ENCODE measurements around the gene EZR. TPM values are rescaled to one million over a fixed set of nuclear protein-coding genes. Genes with fewer than 3 reads are reported as not detected.

EZR gene
- total RNA-seq, 4 donors from 2014 or later: 27.4 to 94.0 (median 59.3) TPM

DNA sequence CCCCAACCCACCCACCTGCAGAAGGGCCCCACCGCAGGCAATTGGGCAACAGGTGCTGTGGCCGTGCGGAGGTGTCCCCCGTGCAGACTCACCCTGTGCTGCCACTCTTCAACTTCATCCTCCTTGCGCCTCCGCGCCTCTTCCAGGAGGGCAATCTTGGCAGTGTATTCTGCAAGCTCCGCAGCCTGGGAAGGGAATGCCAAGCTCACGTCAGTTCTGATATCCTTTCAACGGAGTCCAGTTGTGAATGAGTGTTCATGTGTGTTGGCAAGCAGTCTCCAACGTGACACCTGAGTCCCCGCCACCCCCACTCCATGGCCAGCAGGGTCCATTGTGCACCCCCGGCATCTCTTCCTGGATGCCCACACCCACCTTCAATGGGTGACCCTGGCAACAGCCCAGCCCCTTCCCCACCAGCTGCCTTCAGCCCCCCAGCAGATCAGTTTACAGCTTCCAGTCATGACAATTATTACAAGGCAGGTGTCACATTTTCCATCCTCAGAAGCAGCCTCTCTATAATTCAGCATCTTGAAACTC, 49.9 kb downstream of the EZR start:
- intact Hi-C loops (cut with DNase I; ENCODE audit: low total_unique reads): no loop called here
- no peak overlapping the region for H3K4me3 ChIP-seq
- no peaks in the 10 kb centered on the region for H3K36me3 ChIP-seq
- H3K9me3 ChIP-seq: no peaks in the 10 kb centered on the region
- TF ChIP-seq CTCF (IDR thresholded peaks at IDR 0.05) (no peak), POLR2A (IDR thresholded peaks at IDR 0.05) (no peak)
- no peak overlapping the region for H3K27ac ChIP-seq
- no peaks in the 10 kb centered on the region for H3K4me1 ChIP-seq
- H3K27me3 ChIP-seq: no peaks in the 10 kb centered on the region
- no peak for DNase-seq

GRCh38 chr6:158768436-158768835, 50.7 kb downstream of the EZR start:
- intact Hi-C loops (cut with DNase I; ENCODE audit: low total_unique reads): no loop called here
- Histone ChIP-seq H3K27me3 (no peaks in the 10 kb centered on the region), H3K4me1 (no peaks in the 10 kb centered on the region), H3K36me3 (no peaks in the 10 kb centered on the region), H3K4me3 (no peak overlapping the region), H3K27ac (no peak overlapping the region), H3K9me3 (no peaks in the 10 kb centered on the region)
- TF ChIP-seq POLR2A (IDR thresholded peaks at IDR 0.05): no peak
- no peak for TF ChIP-seq CTCF (IDR thresholded peaks at IDR 0.05)
- DNase-seq: no peak

DNA sequence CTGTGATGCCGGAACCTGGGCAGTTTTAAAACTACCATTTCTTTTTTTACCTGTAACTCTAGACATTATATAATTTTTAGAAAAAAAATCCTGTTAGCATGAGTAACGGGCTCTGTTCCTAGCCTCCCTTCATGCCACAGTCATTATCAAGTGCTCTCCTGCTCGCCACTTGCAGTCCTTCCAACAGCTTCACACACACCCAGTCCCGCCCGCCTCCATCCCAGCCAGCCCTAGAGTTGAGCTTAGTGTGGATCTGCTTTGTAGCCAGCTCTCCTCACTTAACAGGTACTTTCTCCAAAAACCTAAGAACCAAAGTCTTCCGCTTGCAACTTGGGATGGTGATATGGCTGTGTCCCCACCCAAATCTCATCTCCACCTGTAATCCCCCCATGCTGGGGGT, 51.5 kb downstream of the EZR start:
- Histone ChIP-seq H3K36me3 (no peaks in the 10 kb centered on the region), H3K27ac (no peak overlapping the region), H3K4me1 (no peaks in the 10 kb centered on the region), H3K4me3 (no peak overlapping the region), H3K9me3 (no peaks in the 10 kb centered on the region), H3K27me3 (no peaks in the 10 kb centered on the region)
- no peak for TF ChIP-seq POLR2A (IDR thresholded peaks at IDR 0.05)
- TF ChIP-seq CTCF (IDR thresholded peaks at IDR 0.05): no peak
- intact Hi-C loops (cut with DNase I; ENCODE audit: low total_unique reads): no loop called here
- DNase-seq: no peak

GRCh38 chr6:158766621-158767455, 52.3 kb downstream of the EZR start:
- TF ChIP-seq CTCF (IDR thresholded peaks at IDR 0.05) (no peak), POLR2A (IDR thresholded peaks at IDR 0.05) (no peak)
- Histone ChIP-seq H3K27ac (no peak overlapping the region), H3K27me3 (no peaks in the 10 kb centered on the region), H3K36me3 (no peaks in the 10 kb centered on the region), H3K9me3 (no peaks in the 10 kb centered on the region), H3K4me1 (no peaks in the 10 kb centered on the region), H3K4me3 (no peak overlapping the region)
- intact Hi-C loops (cut with DNase I; ENCODE audit: low total_unique reads): no loop called here
- DNase-seq: no peak

- intact Hi-C loops (cut with DNase I; ENCODE audit: low total_unique reads): no loop called here
- no peaks in the 10 kb centered on the region for H3K36me3 ChIP-seq
- no peaks in the 10 kb centered on the region for H3K9me3 ChIP-seq
- no peak for DNase-seq
- no peak overlapping the region for H3K4me3 ChIP-seq
- H3K4me1 ChIP-seq: no peaks in the 10 kb centered on the region
- no peak overlapping the region for H3K27ac ChIP-seq
- H3K27me3 ChIP-seq: no peaks in the 10 kb centered on the region
- TF ChIP-seq POLR2A (IDR thresholded peaks at IDR 0.05): no peak
Observed at GRCh38 chr6:158765499-158766068, 53.6 kb downstream of the EZR start.
